HepG2 (cell line): ENCODE data around the gene STX1B. TPM values are rescaled to one million over a fixed set of nuclear protein-coding genes. Genes with fewer than 3 reads are reported as not detected.

ENCODE experiments used
- GZF1 ChIP-seq: sonication (generic); formaldehyde crosslinking; IDR thresholded peaks from 2 replicates; pipeline ENCODE4 v1.5.1; 2020; ENCODE audit warnings: mild to moderate bottlenecking, missing genetic modification reagents
- KLF9 ChIP-seq: IDR thresholded peaks from 2 replicates; pipeline ENCODE4 v1.6.1; 2016; ENCODE audit warnings: low read depth
- TBP ChIP-seq: sonication (generic); formaldehyde crosslinking; IDR thresholded peaks from 2 replicates; pipeline ENCODE4 v1.5.0; 2020; ENCODE audit warnings: missing genetic modification reagents
- ZFP1 ChIP-seq: IDR thresholded peaks from 2 replicates; pipeline ENCODE4 v1.6.1; 2016
- ZMAT3 ChIP-seq: sonication (generic); formaldehyde crosslinking; conservative IDR thresholded peaks from 2 replicates; pipeline ENCODE4 v1.7.0; 2021; ENCODE audit warnings: missing genetic modification reagents
- ZMYM2 ChIP-seq: sonication (generic); formaldehyde crosslinking; IDR thresholded peaks from 2 replicates; pipeline ENCODE4 v1.8.0; 2022; ENCODE audit warnings: mild to moderate bottlenecking, missing genetic modification reagents
- ZNF251 ChIP-seq: sonication (generic); formaldehyde crosslinking; IDR thresholded peaks from 2 replicates; pipeline ENCODE4 v1.9.0; 2021; ENCODE audit warnings: mild to moderate bottlenecking, missing genetic modification reagents
- ZNF616 ChIP-seq: sonication (generic); formaldehyde crosslinking; IDR thresholded peaks from 2 replicates; pipeline ENCODE4 v1.5.0; 2020; ENCODE audit warnings: low read depth, mild to moderate bottlenecking, missing genetic modification reagents
- ZNF746 ChIP-seq: sonication (generic); formaldehyde crosslinking; IDR thresholded peaks from 2 replicates; pipeline ENCODE4 v1.8.0; 2022; ENCODE audit warnings: mild to moderate bottlenecking, missing genetic modification reagents
- ZNF788 ChIP-seq: sonication (generic); formaldehyde crosslinking; IDR thresholded peaks from 2 replicates; pipeline ENCODE4 v1.5.0; 2020; ENCODE audit warnings: mild to moderate bottlenecking, missing genetic modification reagents, borderline replicate concordance
- ZNF841 ChIP-seq: sonication (generic); formaldehyde crosslinking; IDR thresholded peaks from 2 replicates; pipeline ENCODE4 v1.8.1; 2023; ENCODE audit warnings: missing genetic modification reagents, borderline replicate concordance
- polyA plus RNA-seq, 8 experiments: library from polyadenylated mRNA; depleted of rRNA in 3 of 8; stranded (reverse) in 7 of 8; unstranded in 1 of 8; fragments of >200 nt; fragmentation: Illumina TruSeq in 4 of 8; extraction: Trizol in 4 of 8; gene quantifications; 2 replicates each; pipeline versions ENCODE4 v1.2.1 to v1.2.3, GENCODE V29; 2011 to 2016; ENCODE audit warnings: low read depth in 4 of 8, missing spikeins in 1 of 8, mixed read lengths in 1 of 8; ENCODE audit not compliant: insufficient read depth in 1 of 8
- total RNA-seq, 5 experiments: library from RNA; depleted of rRNA; stranded (reverse); fragments of >200 nt; fragmentation: Illumina TruSeq; extraction: Trizol; gene quantifications; 2 replicates each; pipeline ENCODE4 v1.2.3, GENCODE V29; 2016; ENCODE audit warnings: low read depth in 1 of 5
- TF ChIP-seq, protein P1 (sequence below): sonication (generic); formaldehyde crosslinking; IDR thresholded peaks from 2 replicates; pipeline ENCODE4 v1.4.0; 2020; ENCODE audit warnings: missing genetic modification reagents
- TF ChIP-seq, protein P2 (sequence below): sonication (generic); formaldehyde crosslinking; IDR thresholded peaks from 2 replicates; pipeline ENCODE4 v1.4.0; 2020; ENCODE audit warnings: missing genetic modification reagents
- TF ChIP-seq, protein P3 (sequence below): sonication (generic); formaldehyde crosslinking; conservative IDR thresholded peaks from 2 replicates; pipeline ENCODE4 v1.8.0; 2022; ENCODE audit warnings: low read depth, missing genetic modification reagents
- TF ChIP-seq, protein P4 (sequence below): sonication (generic); formaldehyde crosslinking; IDR thresholded peaks from one replicate; pipeline ENCODE4 v1.5.1; 2020; ENCODE audit warnings: mild to moderate bottlenecking, missing genetic modification reagents; ENCODE audit errors: not compliant biosample characterization
- TF ChIP-seq, protein P5 (sequence below): sonication (generic); formaldehyde crosslinking; IDR thresholded peaks from 2 replicates; pipeline ENCODE4 v1.4.0; 2020; ENCODE audit warnings: missing genetic modification reagents

STX1B gene
- total and polyA plus RNA-seq, 2 of the 13 experiments (the other 11 are each of a cell fraction or from before 2014, with no cell fraction given) = 2.1 to 3.0 TPM

DNA sequence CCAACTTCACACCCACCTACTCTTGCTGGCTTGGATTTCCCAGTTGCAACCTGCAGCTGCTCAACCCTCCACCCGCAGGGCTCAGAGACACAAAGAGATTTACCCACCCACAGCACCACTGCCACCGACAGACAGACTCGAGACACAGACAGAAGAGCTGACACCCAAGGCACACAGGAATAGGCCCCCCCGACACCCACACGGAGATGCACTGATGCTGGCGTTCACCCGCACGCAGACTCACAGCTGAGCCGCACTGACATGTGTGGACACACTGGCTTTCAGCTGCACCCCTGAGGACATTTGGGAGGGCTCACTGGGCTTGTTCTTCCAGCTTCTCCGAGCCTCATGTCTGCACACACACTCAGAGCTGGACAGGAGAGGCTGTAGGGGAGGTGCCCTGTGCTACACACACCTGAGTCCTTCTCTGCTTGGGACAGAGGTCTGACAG, 8.2 kb downstream of the STX1B start (continued):
- 0 out of 2 replicates have a peak, but pooled peaks have one; percentile 27 for TF ChIP-seq ZMYM2 (CRISPR knock-in tag)
- TF ChIP-seq, protein P1, sequence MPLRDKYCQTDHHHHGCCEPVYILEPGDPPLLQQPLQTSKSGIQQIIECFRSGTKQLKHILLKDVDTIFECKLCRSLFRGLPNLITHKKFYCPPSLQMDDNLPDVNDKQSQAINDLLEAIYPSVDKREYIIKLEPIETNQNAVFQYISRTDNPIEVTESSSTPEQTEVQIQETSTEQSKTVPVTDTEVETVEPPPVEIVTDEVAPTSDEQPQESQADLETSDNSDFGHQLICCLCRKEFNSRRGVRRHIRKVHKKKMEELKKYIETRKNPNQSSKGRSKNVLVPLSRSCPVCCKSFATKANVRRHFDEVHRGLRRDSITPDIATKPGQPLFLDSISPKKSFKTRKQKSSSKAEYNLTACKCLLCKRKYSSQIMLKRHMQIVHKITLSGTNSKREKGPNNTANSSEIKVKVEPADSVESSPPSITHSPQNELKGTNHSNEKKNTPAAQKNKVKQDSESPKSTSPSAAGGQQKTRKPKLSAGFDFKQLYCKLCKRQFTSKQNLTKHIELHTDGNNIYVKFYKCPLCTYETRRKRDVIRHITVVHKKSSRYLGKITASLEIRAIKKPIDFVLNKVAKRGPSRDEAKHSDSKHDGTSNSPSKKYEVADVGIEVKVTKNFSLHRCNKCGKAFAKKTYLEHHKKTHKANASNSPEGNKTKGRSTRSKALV (CRISPR knock-in tag) = no peak
- TF ChIP-seq, protein P2, sequence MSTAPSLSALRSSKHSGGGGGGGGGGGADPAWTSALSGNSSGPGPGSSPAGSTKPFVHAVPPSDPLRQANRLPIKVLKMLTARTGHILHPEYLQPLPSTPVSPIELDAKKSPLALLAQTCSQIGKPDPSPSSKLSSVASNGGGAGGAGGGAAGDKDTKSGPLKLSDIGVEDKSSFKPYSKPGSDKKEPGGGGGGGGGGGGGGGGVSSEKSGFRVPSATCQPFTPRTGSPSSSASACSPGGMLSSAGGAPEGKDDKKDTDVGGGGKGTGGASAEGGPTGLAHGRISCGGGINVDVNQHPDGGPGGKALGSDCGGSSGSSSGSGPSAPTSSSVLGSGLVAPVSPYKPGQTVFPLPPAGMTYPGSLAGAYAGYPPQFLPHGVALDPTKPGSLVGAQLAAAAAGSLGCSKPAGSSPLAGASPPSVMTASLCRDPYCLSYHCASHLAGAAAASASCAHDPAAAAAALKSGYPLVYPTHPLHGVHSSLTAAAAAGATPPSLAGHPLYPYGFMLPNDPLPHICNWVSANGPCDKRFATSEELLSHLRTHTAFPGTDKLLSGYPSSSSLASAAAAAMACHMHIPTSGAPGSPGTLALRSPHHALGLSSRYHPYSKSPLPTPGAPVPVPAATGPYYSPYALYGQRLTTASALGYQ = no peak
- TF ChIP-seq ZNF788 = no peak
- TF ChIP-seq, protein P3, sequence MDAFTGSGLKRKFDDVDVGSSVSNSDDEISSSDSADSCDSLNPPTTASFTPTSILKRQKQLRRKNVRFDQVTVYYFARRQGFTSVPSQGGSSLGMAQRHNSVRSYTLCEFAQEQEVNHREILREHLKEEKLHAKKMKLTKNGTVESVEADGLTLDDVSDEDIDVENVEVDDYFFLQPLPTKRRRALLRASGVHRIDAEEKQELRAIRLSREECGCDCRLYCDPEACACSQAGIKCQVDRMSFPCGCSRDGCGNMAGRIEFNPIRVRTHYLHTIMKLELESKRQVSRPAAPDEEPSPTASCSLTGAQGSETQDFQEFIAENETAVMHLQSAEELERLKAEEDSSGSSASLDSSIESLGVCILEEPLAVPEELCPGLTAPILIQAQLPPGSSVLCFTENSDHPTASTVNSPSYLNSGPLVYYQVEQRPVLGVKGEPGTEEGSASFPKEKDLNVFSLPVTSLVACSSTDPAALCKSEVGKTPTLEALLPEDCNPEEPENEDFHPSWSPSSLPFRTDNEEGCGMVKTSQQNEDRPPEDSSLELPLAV (CRISPR knock-in tag) = no peak
- no peak for TF ChIP-seq ZNF841 (CRISPR knock-in tag)
- TF ChIP-seq, protein P4, sequence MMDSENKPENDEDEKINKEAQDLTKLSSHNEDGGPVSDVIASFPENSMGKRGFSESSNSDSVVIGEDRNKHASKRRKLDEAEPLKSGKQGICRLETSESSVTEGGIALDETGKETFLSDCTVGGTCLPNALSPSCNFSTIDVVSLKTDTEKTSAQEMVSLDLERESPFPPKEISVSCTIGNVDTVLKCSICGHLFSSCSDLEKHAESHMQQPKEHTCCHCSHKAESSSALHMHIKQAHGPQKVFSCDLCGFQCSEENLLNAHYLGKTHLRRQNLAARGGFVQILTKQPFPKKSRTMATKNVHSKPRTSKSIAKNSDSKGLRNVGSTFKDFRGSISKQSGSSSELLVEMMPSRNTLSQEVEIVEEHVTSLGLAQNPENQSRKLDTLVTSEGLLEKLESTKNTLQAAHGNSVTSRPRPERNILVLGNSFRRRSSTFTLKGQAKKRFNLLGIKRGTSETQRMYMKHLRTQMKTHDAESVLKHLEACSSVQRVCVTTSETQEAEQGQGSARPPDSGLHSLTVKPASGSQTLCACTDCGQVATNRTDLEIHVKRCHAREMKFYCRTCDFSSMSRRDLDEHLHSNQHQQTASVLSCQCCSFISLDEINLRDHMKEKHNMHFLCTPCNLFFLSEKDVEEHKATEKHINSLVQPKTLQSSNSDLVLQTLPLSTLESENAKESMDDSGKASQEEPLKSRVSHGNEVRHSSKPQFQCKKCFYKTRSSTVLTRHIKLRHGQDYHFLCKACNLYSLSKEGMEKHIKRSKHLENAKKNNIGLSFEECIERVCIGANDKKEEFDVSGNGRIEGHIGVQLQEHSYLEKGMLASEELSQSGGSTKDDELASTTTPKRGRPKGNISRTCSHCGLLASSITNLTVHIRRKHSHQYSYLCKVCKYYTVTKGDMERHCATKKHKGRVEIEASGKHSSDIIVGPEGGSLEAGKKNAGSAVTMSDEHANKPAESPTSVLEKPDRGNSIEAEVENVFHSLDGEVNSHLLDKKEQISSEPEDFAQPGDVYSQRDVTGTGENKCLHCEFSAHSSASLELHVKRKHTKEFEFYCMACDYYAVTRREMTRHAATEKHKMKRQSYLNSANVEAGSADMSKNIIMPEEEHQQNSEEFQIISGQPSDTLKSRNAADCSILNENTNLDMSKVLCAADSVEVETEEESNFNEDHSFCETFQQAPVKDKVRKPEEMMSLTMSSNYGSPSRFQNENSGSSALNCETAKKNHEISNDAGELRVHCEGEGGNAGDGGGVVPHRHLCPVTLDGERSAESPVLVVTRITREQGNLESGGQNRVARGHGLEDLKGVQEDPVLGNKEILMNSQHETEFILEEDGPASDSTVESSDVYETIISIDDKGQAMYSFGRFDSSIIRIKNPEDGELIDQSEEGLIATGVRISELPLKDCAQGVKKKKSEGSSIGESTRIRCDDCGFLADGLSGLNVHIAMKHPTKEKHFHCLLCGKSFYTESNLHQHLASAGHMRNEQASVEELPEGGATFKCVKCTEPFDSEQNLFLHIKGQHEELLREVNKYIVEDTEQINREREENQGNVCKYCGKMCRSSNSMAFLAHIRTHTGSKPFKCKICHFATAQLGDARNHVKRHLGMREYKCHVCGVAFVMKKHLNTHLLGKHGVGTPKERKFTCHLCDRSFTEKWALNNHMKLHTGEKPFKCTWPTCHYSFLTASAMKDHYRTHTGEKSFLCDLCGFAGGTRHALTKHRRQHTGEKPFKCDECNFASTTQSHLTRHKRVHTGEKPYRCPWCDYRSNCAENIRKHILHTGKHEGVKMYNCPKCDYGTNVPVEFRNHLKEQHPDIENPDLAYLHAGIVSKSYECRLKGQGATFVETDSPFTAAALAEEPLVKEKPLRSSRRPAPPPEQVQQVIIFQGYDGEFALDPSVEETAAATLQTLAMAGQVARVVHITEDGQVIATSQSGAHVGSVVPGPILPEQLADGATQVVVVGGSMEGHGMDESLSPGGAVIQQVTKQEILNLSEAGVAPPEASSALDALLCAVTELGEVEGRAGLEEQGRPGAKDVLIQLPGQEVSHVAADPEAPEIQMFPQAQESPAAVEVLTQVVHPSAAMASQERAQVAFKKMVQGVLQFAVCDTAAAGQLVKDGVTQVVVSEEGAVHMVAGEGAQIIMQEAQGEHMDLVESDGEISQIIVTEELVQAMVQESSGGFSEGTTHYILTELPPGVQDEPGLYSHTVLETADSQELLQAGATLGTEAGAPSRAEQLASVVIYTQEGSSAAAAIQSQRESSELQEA (CRISPR knock-in tag) = no peak
- TF ChIP-seq TBP (CRISPR knock-in tag) = no peak
- TF ChIP-seq, protein P5, sequence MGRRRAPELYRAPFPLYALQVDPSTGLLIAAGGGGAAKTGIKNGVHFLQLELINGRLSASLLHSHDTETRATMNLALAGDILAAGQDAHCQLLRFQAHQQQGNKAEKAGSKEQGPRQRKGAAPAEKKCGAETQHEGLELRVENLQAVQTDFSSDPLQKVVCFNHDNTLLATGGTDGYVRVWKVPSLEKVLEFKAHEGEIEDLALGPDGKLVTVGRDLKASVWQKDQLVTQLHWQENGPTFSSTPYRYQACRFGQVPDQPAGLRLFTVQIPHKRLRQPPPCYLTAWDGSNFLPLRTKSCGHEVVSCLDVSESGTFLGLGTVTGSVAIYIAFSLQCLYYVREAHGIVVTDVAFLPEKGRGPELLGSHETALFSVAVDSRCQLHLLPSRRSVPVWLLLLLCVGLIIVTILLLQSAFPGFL (CRISPR knock-in tag) = no peak
- TF ChIP-seq ZFP1 (CRISPR knock-in tag) = no peak
- no peak for TF ChIP-seq ZNF746 (CRISPR knock-in tag)
- no peak for TF ChIP-seq ZMAT3 (CRISPR knock-in tag)
- 0 out of 2 replicates have a peak, but pooled peaks have one; percentile 6 for TF ChIP-seq ZNF251
- no peak for TF ChIP-seq GZF1 (CRISPR knock-in tag)
- TF ChIP-seq ZNF616 = no peak
- TF ChIP-seq KLF9 (CRISPR knock-in tag) = no peak
